Measurements from ENCODE around the gene EPHA6.

Gene EPHA6

DNA sequence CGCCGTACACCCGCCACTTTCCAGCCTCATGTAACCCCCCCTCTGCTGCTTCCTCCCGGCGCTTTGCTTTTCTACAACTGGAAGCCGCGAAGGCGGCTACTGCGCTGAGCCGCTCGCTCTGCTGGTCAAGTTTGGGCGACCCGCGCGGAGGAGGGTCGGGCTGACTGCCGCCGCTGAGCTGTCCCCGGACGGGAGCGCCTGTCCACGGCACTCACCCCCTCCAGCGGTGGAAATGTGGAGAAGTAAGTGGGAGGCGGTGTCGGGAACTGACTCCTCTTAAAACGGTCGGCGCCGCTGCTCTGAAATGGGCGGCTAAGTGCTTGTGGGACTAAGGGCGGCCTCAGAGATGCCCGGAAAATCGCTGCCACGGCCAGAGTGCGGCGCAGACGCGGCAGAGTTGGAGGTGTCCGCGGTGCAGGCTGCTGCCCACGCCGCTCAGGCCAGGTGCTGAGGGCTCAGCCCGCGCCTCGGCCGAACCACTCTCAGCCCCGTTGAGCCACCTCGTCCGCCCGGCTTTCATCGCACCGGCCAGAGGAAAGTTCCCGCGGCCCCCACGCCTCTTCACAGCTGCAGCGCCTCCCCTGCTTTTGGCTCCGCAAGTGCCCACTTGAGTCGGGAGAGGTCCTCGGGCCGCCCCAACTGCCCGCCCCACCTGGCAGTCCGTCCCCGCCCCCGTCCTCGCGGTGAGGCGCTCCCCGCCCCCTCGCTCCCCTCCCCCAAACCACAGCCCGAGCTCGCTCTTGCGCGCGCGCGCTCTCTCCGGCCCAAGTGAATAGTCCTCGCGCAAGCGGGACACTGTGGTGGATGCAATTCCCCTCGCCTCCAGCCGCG lies at the start of gene EPHA6:
Gene EPHA6, plus strand, starts transcription at position 775 of the 831 bp plus-strand sequence.
- no peak for DNase-seq (ENCODE audit: low read depth in 2 of 2, low spot score in 1 of 2)

DNA sequence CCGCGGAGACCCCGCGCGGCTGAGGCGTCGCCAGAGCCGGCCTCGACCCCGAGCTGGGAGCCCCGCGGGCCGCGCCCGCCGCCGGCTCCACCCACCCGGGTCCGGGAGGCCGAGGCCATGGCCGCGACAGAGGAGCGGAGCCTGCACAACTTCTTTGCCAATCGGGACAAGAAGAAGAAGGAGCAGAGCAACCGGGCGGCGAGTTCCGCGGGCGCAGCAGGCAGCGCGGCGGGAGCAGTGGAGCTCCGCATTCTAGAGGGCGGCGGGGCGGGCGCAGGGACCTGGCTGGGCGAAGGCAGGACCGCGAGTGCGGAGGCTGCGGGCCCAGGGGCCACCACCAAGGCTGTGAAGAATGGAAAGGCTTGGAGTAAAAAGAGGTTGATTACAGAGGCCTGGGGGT lies 37.6 kb upstream of the EPHA6 start:
- DNase-seq (ENCODE audit: low read depth in 2 of 2, low spot score in 1 of 2), result no peak

DNA sequence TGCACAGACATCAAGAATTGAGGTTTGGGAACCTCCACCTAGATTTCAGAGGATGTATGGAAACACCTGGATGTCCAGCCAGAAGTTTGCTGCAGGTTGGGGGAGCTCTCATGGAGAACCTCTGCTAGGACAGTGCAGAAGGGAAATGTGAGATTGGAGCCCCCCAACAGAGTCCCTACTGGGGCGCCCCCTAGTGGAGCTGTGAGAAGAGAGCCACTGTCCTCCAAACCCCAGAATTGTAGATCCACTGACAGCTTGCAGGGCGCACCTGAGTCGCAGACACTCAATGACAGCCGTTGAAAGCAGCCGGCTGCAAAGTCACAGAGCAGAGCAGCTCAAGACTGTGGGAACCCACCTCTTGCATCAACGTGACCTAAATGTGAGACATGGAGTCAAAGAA lies 34.6 kb upstream of the EPHA6 start:
- no peak for DNase-seq (ENCODE audit: low read depth in 2 of 2, low spot score in 1 of 2)

DNA sequence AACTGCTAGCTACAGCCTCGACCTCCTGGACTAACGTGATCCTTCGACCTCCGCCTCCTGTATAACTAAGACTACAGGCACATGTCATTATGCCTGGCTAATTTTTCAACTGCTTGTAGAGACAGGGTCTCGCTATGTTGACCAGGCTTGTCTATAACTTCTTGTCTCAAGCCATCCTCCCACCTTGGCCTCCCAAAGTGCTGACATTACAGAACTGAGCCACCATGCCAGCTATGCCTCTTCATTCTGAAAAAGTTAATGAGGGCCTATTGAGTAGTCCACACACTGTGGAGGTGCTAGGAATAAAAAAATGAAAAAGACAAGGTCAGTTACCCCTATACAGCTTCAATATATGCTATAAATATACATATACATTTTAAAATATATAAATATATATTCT lies 18.3 kb upstream of the EPHA6 start:
- no peak for DNase-seq (ENCODE audit: low read depth in 2 of 2, low spot score in 1 of 2)

DNA sequence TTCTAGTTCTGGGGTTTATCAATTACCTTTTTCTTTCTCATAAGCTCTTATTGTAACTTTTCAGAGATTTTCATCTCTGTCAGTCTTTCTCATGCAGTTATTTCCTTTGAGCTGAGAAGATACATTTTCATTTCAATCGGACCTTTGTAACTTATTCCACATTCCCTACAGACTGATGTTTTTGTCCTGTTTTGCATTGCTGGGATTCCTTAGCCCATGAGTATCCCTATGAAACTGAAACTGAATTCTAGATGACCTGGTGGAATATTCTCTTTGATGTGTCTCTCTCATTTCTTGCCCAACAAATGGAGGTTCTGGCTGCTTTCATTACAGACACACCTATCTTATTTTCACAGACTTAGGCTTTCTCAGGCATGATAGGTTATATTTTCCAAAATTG lies 10.5 kb upstream of the EPHA6 start:
- DNase-seq (ENCODE audit: low read depth in 2 of 2, low spot score in 1 of 2), result no peak

DNA sequence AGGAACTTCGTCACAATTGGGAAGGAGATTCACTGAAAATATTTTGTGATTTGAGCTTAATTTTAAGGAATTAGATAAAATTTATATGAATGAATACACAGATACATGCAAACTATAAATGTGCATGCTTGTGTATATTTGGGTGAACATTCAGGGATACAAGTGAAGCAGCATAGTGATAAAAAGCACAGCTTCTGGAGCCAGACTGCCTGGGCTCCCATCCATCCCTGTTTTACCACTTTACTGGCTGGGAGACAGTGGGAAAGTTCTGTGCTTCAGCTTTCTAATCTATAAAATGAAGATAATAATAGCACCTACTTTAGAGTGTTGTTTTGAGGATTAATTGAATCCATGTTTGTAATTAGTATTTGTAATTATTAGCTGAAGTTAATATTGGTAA lies 8.1 kb upstream of the EPHA6 start:
- DNase-seq (ENCODE audit: low read depth in 2 of 2, low spot score in 1 of 2), result no peak

DNA sequence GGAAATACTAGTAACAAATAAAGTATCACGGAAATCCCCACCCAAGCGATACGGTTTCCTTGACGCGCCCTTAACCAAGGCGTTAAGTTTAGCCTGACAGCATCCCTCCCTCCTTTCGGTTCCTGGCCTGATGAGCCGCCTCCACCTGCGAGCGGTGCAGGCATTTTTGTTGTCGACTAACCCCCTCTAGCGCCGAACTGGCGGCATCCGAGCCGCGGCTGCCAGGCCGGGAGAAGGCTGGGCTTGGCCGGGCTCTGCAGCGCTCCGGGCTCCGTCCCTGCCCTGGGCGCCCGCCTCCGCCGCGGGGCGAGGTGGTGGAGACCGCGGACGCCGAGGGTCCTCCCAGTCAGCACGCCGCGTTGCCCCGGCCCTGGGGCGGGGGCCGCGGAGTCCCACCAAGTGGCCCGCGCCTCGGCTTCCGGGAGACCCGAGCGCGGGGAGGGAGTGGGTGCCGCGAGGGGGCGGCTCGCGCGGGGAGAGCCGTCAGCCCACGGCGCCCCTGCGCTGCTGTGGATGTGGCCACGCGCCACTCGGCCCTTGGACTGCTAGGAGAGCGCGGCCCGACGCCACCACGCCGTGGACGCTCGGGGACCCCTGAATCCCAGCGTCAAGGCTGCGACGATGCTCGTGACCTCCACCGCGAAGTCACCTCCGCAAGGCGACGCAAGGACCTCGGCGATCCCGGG lies 1.1 kb upstream of the EPHA6 start:
- no peak for DNase-seq (ENCODE audit: low read depth in 2 of 2, low spot score in 1 of 2)

DNA sequence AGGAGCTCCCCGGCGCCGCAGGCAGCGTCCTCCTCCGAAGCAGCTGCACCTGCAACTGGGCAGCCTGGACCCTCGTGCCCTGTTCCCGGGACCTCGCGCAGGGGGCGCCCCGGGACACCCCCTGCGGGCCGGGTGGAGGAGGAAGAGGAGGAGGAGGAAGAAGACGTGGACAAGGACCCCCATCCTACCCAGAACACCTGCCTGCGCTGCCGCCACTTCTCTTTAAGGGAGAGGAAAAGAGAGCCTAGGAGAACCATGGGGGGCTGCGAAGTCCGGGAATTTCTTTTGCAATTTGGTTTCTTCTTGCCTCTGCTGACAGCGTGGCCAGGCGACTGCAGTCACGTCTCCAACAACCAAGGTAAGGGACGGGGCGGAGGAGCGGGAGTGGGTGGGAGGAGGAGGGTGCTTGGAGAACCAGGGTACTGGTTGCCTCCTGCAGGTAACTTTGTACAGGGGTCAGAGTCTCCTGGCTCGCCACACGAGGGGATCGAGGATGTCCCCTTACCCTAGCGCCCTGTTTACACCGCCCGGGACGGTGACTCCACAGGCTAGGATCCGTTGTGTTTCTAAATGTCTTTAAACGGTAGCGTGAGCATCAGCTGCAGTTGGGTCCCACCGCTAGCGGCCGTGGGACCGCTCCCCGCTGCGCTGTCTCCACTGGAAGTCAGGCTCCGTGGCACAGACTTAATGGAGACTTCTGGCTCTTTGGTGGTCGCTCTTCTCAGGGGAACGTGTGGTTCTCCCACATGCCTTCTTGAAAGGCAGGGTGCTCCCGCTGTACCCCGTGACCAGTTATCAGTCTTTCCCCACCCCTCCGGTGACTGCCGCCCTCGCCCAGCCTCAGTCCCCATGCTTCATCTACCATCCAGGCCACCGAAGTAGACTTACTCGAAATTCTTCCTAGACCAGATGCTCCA lies 515 bp downstream of the EPHA6 start:
- no peak for DNase-seq (ENCODE audit: low read depth in 2 of 2, low spot score in 1 of 2)

DNA sequence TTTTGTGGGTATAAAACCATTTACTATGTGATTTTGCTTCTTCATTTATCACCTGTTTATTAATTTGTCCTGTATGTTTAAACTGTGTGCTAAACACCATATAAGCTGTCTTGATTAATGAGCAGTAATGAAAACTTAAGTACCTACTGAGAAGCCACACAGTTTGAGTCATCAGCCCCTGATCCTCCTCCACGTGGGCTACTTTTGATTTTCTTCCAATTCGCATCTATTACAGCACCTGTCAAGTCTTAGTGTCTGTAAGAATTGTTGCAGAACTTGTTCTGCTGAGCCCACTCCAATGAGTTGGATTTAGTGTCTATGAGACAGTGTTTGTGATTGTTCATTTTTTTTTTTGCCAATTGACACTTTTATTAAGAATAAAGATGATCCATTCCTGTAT lies 16.8 kb downstream of the EPHA6 start:
- no peak for DNase-seq (ENCODE audit: low read depth in 2 of 2, low spot score in 1 of 2)

DNA sequence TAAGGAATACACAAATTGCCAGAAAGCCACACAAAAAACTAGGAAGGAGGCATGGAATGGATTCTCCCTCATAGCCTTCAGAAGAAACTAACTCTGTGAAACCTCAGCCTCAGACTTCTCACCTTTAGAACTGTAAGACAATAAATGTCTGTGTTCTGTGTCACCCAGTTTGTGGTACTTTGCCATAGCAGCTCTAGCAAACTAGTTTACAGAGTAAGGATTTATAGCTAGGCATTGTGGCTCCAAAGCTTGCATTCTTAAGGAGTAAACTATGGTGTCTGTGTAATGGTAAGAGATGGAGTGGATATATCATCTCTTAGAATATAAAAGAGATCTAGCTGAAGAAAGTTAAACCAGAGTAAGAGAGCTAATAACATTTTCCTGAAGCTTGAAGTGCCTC lies 18.9 kb downstream of the EPHA6 start:
- no peak for DNase-seq (ENCODE audit: low read depth in 2 of 2, low spot score in 1 of 2)

DNA sequence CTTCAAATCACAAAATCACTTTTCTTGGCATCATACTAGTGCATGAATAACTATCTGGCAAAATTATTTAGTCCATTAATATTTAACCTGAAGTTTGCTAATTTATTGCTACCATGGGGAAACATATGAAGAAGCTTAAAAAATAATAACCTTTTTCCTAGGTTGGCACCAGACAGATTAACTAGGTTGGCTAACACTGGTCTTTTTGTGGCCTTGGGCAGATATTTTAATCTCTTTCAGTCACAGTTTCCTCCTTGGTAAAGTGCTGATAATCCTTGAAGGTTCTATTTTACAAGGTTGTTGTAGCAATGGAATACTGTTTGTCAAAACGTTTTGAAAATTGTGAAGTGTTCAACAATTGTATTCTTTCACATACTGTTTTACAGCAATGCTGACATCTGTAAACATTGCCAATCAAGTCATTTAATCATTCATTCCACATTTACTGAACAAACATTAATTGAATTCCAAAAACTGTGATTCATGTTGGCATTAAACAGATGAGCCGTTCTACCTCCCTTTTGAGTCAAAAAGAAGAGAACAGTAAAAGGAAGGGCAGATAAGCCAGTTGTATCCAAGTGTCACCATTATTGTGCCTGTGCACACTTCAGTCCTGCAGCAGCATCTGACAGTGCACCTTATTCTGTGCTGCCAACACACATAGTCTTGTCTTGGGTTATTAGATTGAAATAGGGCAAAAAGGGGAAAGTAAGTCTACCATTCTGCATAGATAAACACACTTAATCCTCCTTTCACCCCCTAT lies 21.9 kb downstream of the EPHA6 start:
- DNase-seq (ENCODE audit: low read depth in 2 of 2, low spot score in 1 of 2), result no peak

DNA sequence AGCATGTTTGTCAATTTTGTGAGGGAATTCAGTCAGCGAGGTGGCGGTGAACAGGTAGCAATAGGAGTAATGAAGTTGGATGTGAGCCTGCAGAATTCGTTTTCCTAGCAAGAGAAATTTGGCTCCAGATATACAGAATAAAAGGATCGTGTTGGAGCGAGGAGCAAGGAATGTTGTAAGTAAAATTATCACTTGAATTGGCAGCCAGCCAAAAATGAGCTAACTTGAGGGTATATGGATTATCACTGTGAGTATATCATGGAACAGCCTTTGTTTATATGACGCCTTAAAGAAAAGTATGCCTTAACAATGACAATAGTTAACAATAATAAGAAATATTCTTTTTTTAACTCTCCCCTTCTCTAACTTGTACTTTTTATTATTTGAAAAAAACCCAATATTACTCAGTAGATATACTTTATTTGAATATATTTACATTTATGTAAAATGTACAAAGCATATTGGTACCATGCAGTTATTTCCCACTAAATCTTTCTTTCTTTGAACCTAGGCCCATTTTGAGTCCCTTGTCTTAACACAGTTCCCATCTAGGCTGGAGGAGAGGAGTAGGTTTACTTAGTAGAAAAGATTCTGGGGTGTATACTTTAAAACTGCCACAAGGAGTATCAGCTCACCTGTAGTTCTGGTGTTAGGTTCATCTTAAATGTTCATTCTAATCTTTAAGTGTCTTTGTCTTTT lies 29.3 kb downstream of the EPHA6 start:
- no peak for DNase-seq (ENCODE audit: low read depth in 2 of 2, low spot score in 1 of 2)

DNA sequence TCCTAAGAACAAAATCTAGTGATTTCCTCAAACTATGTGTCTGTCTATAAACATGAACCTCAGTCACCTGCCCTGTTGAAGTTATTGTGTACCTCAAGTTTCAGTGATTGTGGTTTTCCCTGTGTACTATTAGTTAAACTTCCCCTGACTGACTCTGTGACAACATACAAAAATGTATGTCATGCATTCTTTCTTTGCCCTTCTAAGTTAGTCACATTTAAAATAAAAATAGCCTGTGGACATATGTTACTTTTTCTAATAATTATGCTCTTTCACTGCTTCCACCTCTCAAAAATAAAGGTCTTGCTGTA lies 29.8 kb downstream of the EPHA6 start:
- no peak for DNase-seq (ENCODE audit: low read depth in 2 of 2, low spot score in 1 of 2)

DNA sequence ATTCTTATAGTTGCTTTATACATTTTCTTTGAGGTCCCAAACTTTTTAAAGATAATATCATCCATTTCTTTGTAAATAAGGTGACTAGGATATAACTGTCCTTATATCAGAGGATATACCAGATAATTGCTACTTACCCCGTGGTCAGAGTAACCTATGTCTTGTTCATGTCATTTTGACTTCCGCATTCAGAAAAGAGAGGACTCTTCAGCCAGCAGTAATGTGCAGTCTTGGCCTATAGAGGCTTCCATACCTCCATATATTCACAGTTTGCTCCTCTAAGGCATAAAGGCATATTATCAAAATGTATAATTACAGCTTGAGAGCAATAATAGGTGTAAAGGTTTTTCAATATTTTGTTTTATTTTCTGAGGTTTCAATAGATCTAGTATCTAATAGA lies 38.5 kb downstream of the EPHA6 start:
- no peak for DNase-seq (ENCODE audit: low read depth in 2 of 2, low spot score in 1 of 2)

DNA sequence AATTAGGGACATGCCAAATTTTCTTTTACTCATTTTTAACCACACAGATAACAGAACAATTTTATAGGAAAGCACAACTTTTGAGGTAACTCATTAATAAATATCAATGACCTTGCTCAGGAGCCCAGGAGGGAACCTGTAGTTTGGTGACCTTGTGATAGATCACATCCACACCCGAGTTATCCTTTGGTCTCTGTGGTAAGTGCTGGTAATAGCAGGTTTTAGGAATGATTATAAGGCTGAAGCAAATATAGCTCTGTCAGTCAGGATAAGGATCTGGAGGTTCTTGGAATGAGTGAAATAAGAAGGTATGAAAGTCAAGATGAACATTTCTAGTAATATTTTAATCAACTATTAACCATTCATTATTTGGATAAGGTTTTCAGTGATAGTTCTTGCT lies 46.5 kb downstream of the EPHA6 start:
- no peak for DNase-seq (ENCODE audit: low read depth in 2 of 2, low spot score in 1 of 2)

DNA sequence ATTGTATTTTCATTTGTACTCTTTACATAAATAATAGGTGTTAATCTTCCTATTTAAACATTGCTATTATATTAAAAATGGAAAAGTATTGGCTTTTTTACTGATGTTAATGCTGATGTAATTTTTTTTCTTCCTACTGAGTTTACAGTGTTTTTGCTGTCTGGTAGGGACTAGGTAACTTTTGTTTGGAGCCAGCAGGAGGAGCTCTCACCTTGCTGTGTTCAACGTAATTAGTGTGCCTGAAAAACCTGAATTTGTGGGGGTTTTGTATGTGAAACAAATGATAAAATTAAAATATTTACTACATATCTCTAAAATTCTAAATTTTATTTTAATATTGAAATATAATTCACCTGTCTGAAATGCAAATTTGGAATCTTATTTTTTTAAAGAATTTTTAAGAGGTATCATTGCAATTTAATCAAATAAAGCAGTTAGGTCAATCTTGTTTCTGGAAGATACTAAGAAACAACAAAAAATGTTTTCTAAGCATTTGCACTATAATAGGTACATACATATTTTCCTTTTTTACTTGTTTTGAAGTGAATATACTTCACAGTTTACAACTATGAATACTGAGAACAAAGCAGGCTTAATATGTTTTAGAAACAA lies 48.8 kb downstream of the EPHA6 start:
- DNase-seq (ENCODE audit: low read depth in 2 of 2, low spot score in 1 of 2), result no peak

DNA sequence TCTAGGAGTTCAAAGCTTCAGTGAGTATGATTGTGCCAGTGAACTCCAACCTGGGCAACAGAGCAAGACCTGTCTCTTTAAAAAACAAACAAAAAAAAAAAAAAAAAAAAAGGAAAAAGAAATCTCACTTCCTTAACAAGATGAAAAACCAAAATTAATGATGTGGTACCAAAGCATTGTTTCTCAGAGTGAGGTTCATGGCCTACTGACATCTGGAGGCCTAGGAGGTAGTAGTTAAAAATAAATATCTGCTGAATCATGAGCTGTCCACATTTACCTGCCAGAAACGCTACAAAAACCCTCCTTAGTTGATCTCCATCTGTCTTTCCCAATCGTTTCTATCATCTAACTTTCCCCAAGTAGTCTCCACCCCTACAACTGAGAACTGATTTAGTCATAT lies 51.2 kb downstream of the EPHA6 start:
- DNase-seq (ENCODE audit: low read depth in 2 of 2, low spot score in 1 of 2), result no peak

DNA sequence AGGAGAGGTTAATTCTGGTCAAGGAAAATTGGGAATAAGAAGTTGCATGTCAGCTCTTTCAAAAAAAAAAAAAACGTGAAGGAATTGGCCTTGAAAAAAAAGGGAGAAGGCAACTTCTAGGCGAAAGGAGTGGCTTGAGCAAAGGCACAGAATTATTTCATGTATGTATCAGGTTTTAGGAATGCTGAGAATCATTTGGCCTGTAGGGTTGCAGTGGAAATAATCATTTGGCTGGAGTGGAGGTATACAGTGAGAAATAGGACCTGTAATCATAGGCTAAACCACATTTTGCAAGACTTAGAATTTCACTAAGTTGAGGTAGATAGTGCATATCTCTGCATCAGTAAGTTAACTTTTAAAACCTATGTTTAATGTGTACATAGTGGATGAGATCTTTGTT lies 54.9 kb downstream of the EPHA6 start:
- no peak for DNase-seq (ENCODE audit: low read depth in 2 of 2, low spot score in 1 of 2)

DNA sequence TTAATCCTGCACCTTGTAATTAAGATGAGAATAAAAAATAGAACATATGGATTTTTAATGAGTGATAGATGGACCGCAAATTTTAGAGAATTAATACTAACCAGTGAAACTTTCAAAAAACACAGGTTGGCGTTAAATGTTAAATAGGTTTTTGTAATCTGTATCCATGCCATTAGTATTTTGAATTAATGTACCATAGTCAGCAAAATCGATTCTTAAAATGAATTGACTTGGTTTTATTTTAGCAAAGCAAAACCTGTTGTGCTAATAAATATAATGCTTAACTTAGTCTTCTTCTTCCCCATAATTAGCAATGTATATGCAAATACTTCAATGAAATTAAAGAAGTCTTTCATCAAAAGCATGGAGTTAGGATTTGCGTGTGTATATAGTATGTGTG lies 63.1 kb downstream of the EPHA6 start:
- no peak for DNase-seq (ENCODE audit: low read depth in 2 of 2, low spot score in 1 of 2)

DNA sequence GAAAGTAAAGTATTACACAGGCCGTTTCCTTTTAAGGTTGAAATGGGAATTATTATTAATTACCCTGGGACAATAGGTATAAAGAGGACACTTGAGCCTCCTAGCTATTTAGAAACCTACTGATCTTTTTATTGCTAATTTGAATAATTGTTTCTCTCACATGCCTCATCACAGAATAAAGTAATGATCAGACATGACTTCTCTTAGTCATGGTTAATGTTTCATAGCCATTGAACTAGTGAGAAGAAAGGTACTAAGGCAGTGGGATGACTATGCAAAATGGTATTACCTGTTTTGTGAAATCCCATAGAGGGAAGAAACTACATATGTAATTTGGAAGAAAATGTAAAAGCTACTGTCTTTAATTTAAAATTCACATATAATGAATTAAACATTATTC lies 85.6 kb downstream of the EPHA6 start:
- DNase-seq (ENCODE audit: low read depth in 2 of 2, low spot score in 1 of 2), result no peak
